Suprapubic skin (tissue), 4 donors: ENCODE results near the gene PARD3B. TPM values are rescaled to one million over a fixed set of nuclear protein-coding genes. Genes with fewer than 3 reads are reported as not detected.

Experiments used
- DNase-seq, 2 donors: peaks; one replicate each; pipeline ENCODE4 v3.0.0-alpha.2; 2019; ENCODE audit warnings: low spot score in 2 of 2
- H3K27ac ChIP-seq: fragments of 200-600 bp; sonication (generic); one replicate; pipeline ENCODE4 v1.5.1; 2019
- H3K27me3 ChIP-seq: fragments of 200-600 bp; sonication (generic); one replicate; pipeline ENCODE4 v1.5.1; 2019
- H3K36me3 ChIP-seq: fragments of 200-600 bp; sonication (generic); one replicate; pipeline ENCODE4 v1.5.1; 2019
- H3K4me1 ChIP-seq: fragments of 200-600 bp; sonication (generic); one replicate; pipeline ENCODE4 v1.5.1; 2019
- H3K4me3 ChIP-seq: fragments of 200-600 bp; sonication (generic); one replicate; pipeline ENCODE4 v1.5.1; 2019; ENCODE audit warnings: mild to moderate bottlenecking
- H3K9me3 ChIP-seq: fragments of 200-600 bp; sonication (generic); one replicate; pipeline ENCODE4 v1.5.1; 2019
- CTCF ChIP-seq, 2 donors: fragments of 200-600 bp in 1 of 2; fragments of 450-650 bp in 1 of 2; sonication (generic) in 1 of 2; IDR thresholded peaks; one replicate each; pipeline ENCODE4 v1.5.1; 2016 to 2019; ENCODE audit warnings: antibody characterized with exemption in 2 of 2, mild to moderate bottlenecking in 1 of 2, moderate library complexity in 1 of 2
- EP300 ChIP-seq: sonication (generic); formaldehyde crosslinking; IDR thresholded peaks from one replicate; pipeline ENCODE4 v1.6.1; 2017; ENCODE audit warnings: antibody characterized with exemption
- POLR2A ChIP-seq, 2 donors: fragments of 450-650 bp; IDR thresholded peaks; one replicate each; pipeline ENCODE4 v1.6.1; 2017; ENCODE audit warnings: antibody characterized with exemption in 2 of 2, mild to moderate bottlenecking in 2 of 2, moderate library complexity in 2 of 2
- POLR2AphosphoS5 ChIP-seq, 3 donors: sonication (generic); formaldehyde crosslinking; IDR thresholded peaks; one replicate each; pipeline ENCODE4 v1.6.1; 2017; ENCODE audit warnings: antibody characterized with exemption in 3 of 3
- WGBS: methylation state at CpG from one replicate; pipeline ENCODE4 v1.1.5; 2018; 5-methylcytosine and 5-hydroxymethylcytosine counted together
- total RNA-seq, 4 donors: library from RNA; depleted of rRNA; stranded (reverse); fragments of >200 nt; gene quantifications; one replicate each; pipeline ENCODE4 v1.1.0, GENCODE V29; 2016

PARD3B gene
- total RNA-seq, 4 donors from 2014 or later: 12.5 to 18.9 (median 15.5) TPM

GRCh38 chr2:205408696-205409095 lies 863.4 kb downstream of the PARD3B start:
- Histone ChIP-seq H3K4me1 (peaks cover 32% of the 10 kb centered on the region), H3K36me3 (no peaks in the 10 kb centered on the region), H3K9me3 (no peaks in the 10 kb centered on the region), H3K27ac (no peak overlapping the region), H3K27me3 (no peaks in the 10 kb centered on the region), H3K4me3 (no peak overlapping the region)
- TF ChIP-seq POLR2A (IDR thresholded peaks at IDR 0.05): no peak
- no peak for TF ChIP-seq CTCF (IDR thresholded peaks at IDR 0.05)
- DNase-seq: no peak

- Histone ChIP-seq H3K27me3 (no peaks in the 10 kb centered on the region), H3K9me3 (no peaks in the 10 kb centered on the region), H3K36me3 (no peaks in the 10 kb centered on the region), H3K27ac (no peak overlapping the region), H3K4me3 (no peak overlapping the region), H3K4me1 (peaks cover 32% of the 10 kb centered on the region)
- TF ChIP-seq EP300: no peak
- TF ChIP-seq POLR2A (IDR thresholded peaks at IDR 0.05): no peak
- no peak for TF ChIP-seq CTCF (IDR thresholded peaks at IDR 0.05)
- DNase-seq: no peak
- WGBS: 47% methylated on average over 3 of the region's 3 CpGs
These were observed 864.1 kb downstream of the PARD3B start for GRCh38 chr2:205409411-205409810.

- Histone ChIP-seq H3K9me3 (no peaks in the 10 kb centered on the region), H3K4me1 (peaks cover 26% of the 10 kb centered on the region), H3K4me3 (no peak overlapping the region), H3K27ac (no peak overlapping the region), H3K27me3 (no peaks in the 10 kb centered on the region), H3K36me3 (no peaks in the 10 kb centered on the region)
- DNase-seq: no peak
- TF ChIP-seq EP300 (no peak), POLR2AphosphoS5 (IDR thresholded peaks at IDR 0.05) (no peak), POLR2A (IDR thresholded peaks at IDR 0.05) (no peak), CTCF (IDR thresholded peaks at IDR 0.05) (no peak)
- WGBS: 32% methylated on average over 4 of the region's 4 CpGs
These were observed 866.3 kb downstream of the PARD3B start for GRCh38 chr2:205411558-205411957.

- no peaks in the 10 kb centered on the region for H3K27me3 ChIP-seq
- no peak for TF ChIP-seq POLR2A (IDR thresholded peaks at IDR 0.05)
- no peak for TF ChIP-seq POLR2AphosphoS5 (IDR thresholded peaks at IDR 0.05)
- TF ChIP-seq CTCF (IDR thresholded peaks at IDR 0.05): no peak
- no peak for TF ChIP-seq EP300
- H3K4me3 ChIP-seq: no peak overlapping the region
- no peaks in the 10 kb centered on the region for H3K36me3 ChIP-seq
- no peak for DNase-seq
- WGBS: 71% methylated on average over 4 of the region's 4 CpGs
- H3K27ac ChIP-seq: no peak overlapping the region
- H3K4me1 ChIP-seq: no peaks in the 10 kb centered on the region
- no peaks in the 10 kb centered on the region for H3K9me3 ChIP-seq
These were observed 879.1 kb downstream of the PARD3B start for GRCh38 chr2:205424326-205424725.

GRCh38 chr2:205425102-205425501 lies 879.8 kb downstream of the PARD3B start:
- 86% methylated on average over 2 of the region's 2 CpGs for WGBS
- Histone ChIP-seq H3K27me3 (no peaks in the 10 kb centered on the region), H3K9me3 (no peaks in the 10 kb centered on the region), H3K4me3 (no peak overlapping the region), H3K36me3 (no peaks in the 10 kb centered on the region), H3K27ac (no peak overlapping the region), H3K4me1 (no peaks in the 10 kb centered on the region)
- TF ChIP-seq POLR2AphosphoS5 (IDR thresholded peaks at IDR 0.05): no peak
- TF ChIP-seq EP300: no peak
- TF ChIP-seq POLR2A (IDR thresholded peaks at IDR 0.05): no peak
- no peak for TF ChIP-seq CTCF (IDR thresholded peaks at IDR 0.05)
- DNase-seq: no peak
